Fibroblast of upper back skin (primary cell): ENCODE measurements around the gene WDR59.
A peak's percentile ranks its signal among the peaks of the same experiment; 100 is the strongest.
"Not testable (repeated sequence)": the region's sequence is repeated elsewhere in the genome, so short reads cannot be mapped to it uniquely, and the experiment has no call there.

ENCODE experiments used
- DNase-seq: peaks from one replicate; pipeline ENCODE4 v3.0.0-alpha.2; 2013

WDR59 gene

DNA sequence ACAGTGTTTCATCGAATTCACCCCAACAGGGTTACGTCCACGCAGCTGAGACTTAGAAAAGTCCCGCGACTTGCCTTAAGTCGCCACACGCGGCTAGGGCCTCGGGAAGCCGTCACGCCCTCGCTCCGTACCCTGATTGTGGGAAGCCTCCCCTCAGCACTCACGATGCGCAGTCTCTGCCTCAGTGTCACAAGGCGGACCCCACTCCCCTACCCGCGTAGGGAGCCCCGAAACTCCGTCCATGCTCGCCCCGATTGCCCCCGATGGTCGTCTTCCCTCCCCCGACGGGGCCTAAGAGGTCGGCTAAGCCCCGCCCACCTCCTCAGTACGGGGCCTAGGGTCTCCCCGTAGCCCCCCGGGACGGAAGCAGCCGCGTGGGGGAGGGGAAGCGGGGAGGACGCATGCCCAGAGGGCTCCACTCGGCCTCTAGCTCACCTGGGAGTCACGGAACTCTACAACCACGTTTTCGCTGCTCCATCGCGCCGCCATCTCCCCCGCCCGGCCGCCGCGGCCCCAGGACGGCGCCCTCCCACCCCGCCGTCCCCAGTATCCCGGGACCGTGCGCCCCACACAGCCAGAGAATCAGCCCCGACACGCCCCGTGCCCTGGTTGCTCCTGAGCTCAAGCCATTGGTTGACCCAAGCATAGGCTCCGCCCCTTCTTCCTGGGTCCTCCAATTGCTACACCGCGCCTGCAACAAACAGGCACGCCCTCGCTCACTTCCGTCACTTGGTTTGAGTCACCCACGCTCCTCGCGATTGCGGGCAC lies at the start of gene WDR59:
TSS of gene WDR59 (minus strand) at position 595 of the 768 bp plus-strand sequence. CDS start at position 489, 106 bp downstream.
- peak; percentile 99 for DNase-seq

- DNase-seq, result no peak
These were observed 47.7 kb upstream of the WDR59 start for GRCh38 chr16:75032655-75033054.

GRCh38 chr16:75029854-75030253 lies 44.9 kb upstream of the WDR59 start:
- peak; percentile 69 for DNase-seq

DNA sequence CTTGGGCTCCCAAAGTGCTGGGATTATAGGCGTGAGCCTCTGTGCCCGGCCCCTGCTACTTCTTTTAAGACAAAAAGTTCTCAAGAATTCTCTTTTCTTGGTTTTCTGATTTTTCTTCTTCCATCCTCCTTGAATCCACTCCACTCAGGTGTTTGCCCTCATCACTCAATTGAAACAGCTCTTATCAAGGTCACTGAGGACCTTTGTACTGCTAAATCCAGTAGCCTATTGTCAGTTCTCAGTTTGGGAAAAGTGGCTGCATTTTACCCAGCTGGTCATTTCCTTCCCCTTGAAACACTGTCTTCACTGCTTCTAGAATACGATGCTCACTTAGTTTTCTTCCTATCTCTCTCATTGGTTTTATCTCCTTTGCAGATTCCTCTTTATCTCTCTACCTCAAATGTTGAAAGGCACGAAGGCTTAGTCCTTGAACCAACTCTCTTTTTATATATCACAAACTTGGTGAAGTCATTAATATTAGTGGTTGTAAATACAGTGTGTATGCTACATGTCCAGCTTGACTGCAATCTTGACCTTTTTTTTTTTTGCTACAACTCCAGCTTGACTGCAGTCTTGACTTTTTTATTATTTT lies 43.7 kb upstream of the WDR59 start:
- DNase-seq, result no peak

- DNase-seq, result no peak
These were observed 42.8 kb upstream of the WDR59 start for GRCh38 chr16:75027520-75028300.

DNA sequence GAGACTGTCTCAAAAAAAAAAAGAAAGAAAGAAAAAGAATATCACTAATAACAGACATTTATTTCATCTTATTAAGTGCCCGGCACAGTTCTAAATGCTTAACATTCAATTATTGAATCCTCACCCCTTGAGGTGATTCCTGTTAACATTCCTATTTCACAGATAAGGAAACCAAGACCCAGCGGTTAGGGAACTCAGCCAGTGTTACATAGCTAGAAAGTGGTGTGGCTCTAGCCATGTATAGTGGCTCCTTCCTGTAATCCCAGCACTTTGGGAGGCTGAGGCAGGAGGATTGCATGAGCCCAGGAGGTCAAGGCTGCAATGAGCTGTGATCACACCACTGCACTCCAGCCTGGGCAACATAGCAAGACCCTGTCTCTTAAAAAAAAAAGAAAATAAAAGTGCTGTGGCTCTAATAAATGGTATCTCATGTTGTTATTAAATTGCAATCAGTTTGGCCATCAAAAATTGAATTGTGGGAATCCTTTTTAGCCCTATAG lies 42.0 kb upstream of the WDR59 start:
- DNase-seq, result no peak

DNA sequence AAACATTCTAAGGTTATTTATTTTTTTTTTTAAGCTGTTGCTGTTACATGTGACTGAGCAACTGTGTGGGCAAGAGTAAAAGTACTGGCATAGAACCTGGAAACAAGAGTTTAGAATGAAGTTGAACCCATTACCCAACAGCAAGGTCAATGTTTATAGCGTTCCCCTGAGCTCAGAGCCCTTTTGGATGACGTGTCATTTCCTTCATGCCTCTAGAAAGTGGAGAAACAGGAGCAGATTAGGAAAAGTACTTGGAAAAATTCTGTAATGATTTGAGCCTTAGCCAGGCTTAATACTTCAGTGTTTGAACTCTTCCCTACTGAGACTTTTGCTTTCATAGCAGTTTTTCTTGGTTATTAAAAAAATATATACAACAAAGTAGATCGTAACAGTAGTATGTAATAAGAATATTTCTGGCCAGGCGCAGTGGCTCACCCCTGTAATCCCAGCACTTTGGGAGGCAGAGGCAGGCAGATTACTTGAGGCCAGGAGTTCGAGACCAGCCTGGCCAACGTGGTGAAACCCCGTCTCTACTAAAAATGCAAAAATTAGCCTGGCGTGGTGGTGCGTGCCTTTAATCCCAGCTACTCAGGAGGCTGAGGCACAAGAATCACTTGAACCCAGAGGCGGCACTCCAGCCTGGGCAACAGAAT lies 41.4 kb upstream of the WDR59 start:
- peak; percentile 83 for DNase-seq

GRCh38 chr16:75025761-75026160 lies 40.8 kb upstream of the WDR59 start:
- peak; percentile 65 for DNase-seq

GRCh38 chr16:75024594-75024993 lies 39.7 kb upstream of the WDR59 start:
- DNase-seq, result no peak

GRCh38 chr16:75024182-75024581 lies 39.3 kb upstream of the WDR59 start:
- DNase-seq, result no peak

DNA sequence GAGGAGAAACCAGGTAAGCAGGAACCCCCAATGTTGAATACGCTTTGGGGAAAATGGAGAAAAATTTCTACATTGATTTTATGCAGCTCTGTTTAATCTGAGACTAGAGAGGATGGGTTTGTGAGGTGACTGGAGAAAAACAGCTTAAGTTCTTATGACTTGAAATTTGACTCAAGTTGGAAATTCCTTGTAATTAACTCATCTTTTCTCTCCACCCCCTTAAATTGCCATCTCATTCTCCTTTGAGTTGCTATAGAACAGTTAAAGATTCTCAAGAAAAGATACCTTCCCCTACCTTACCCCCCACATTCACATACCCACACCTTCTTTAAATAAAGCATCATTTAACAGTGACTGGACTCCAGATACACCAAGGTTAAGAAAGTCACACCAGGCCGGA lies 38.1 kb upstream of the WDR59 start:
- DNase-seq, result peak; percentile 42

DNA sequence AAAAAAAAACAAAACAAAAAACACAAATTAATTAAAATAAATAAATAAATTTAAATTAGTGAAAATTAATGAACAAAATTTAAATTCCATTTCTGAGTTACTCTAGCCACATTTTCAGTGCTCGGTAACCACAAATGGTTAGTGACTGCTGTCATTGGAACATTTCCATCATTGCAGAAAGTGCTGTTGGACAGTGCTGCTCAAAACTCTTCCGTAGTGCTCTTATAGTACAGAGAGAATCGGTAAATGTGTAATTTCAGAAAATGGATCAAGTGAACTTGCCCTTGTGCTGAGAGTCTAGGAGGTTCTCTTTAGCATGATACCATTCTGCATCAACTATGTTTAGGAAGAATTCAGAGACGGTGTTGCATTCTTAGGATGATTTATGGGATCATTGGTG lies 37.6 kb upstream of the WDR59 start:
- DNase-seq, result peak; percentile 13

DNA sequence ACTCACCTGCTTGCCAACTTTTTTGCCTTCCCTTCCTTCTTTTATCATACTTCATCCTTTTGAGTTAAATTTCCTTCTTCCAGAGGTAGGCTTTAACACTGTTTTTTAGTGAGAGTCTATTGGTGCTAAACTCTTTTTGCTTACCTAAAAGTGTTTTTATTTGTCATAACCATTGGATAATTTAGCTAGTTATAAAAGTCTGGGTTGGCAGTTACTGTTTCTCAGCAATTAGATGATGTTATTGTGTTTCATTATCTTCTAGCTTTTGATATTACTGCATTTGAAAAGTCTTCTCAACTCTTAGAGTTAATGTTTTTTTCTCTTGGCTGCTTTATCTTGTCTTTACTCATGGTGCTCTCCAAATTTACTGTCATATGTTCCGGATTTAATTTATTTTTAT lies 36.5 kb upstream of the WDR59 start:
- no peak for DNase-seq

DNA sequence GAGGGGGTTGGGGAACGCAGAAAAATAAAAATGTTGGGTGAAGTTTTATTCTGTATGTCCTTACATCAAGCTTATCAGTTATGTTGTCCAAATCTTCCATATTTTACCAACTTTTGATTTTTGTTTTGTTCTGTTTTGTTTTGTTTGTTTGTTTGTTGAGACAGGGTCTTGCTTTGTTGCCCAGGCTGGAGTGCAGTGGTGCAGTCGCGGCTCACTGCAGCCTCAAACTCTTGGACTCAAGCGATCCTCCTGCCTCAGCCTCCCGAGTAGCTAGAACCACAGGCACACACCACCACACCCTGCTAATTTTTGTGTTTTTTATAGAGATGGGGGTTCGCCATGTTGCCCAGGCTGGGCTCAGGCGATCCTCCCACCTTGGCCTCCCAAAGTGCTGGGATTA lies 34.7 kb upstream of the WDR59 start:
- no peak for DNase-seq

- no peak for DNase-seq
These were observed 34.1 kb upstream of the WDR59 start for GRCh38 chr16:75019007-75019406.

DNA sequence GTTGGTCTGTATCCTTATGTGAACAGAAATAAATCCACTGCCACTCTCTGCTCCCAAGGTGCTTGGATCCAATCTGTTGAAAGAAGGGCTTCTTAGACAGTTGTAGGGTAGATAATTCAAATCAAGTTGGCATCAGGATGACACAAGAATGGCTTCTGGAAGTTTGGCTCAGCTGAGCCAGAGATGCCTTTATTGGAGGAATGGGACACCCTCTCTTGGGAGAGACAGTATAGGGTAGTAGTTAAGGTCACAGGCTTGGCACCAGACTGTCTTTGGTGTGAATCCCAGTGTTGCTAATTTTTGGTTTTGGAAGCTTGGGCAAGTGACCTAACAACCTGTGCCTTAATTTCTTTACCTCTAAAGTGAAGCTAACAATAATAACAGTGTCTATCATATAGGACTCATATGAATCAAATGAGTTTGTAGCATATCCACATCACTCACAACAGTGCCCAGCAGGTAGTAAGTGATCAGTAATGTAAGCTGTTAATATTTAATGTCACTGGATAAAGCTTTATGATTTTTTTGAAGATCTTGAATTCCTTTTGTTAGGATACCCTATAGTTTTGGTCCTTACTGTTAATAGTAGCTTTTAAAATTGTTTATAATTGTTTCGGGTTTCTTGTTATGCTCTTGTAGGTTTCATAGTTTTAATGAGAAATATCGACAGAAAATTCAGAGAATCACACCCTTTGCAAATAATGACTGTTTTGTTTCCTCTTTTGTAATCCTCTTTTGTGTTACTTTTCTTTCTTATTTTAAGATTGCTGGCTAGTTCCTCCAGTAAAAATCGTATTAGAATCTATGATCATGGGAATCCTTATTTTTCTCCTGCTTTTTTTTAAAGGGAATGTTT lies 33.0 kb upstream of the WDR59 start:
- DNase-seq, result no peak

DNA sequence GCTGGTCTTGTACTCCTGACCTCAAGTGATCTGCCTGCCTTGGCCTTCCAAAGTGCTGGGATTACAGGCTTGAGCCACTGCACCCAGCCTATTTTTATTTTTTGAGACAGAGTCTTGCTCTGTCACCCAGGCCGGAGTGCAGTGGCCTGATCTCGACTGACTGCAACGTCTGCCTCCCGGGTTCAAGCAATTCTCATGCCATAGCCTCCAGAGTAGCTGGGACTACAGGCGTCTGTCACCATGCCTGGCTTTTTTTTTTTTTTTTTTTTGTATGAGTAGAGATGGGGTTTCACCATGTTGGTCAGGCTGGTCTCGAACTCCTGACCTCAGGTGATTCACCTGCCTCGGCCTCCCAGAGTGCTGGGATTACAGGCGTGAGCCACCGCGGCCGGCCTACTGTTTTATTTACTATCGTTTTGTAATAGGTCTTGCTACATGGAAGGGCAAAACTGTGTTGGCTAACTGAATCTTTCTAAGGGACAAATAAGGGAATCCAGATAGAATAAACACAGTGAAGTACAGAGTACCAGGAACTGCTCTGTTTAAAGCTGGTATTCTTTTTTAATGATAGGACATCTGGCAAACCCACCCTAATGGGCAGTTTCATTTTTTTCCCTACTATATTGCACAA lies 31.6 kb upstream of the WDR59 start:
- DNase-seq, result not testable (repeated sequence)

DNA sequence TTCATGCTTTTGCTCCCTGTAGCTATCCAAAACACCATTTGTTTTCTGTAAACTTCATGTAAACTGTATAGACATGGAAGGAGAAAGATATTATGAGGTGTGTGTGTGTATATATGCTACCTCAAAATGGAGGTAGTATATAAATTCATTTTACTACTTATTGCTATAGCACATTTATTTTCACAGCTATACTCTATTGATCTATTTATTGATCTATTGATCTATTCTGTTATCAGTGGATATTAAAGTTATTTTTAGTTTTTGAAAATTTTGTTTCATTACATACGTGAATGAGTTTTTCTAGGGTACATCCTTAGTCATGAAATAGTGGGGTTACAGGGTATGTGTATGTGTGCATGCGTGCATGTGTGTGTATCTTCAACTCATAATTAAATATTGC lies 29.4 kb upstream of the WDR59 start:
- no peak for DNase-seq

DNA sequence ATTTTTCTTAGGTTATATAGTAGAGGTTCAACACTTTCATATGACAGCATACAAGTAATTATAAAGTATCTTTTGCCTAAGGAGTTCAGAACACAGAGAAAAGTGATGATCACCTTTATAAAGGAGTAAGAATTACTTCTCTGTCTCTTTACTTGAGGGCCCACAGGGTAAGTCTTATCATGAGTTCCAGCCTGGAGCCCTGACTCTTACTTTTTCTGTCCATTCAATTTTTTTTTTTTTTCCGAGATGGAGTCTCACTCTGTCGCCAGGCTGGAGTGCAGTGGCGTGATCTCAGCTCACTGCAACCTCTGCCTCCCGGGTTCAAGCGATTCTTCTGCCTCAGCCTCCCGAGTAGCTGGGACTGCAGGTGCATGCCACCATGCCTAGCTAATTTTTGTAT lies 28.2 kb upstream of the WDR59 start:
- DNase-seq, result not testable (repeated sequence)

DNA sequence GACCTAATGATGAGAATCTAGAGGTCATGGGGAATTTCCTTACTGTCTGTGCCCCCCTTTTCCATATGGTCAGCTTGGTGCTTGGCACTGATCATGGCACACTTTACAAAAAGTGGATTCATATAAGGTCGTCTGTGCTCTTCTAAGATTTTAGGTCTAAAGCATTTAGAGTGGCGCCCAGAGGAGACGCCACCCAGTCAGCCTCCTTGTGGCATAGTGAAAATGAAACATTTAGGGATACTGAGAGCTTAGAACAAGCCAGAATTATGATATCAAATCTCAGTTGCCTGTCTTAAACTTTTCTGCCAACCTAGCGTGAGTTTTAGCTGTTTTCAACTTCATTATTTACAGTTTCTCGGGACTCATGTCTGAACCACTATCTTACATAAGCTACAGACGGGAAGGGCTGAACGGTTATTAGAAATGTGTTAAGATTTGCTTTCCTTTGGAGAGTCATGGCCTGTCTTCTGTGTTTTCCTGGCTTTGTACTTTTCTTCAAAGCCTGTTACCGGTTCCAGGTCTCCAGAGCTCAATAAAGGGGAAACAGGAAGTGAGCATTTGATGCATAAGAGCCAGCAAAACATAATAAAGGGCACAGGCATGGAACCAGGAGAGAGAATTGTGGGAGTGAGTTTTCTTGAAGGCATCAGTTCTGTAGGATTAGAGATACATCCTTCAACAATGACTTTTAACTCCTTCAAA lies 27.6 kb upstream of the WDR59 start:
- no peak for DNase-seq
